Left ventricle myocardium inferior (tissue), 1 donor: ENCODE data around the gene RRP1. TPM values are rescaled to one million over a fixed set of nuclear protein-coding genes. Genes with fewer than 3 reads are reported as not detected.

Experiments used
- DNase-seq: peaks from one replicate; pipeline ENCODE4 v3.0.0-alpha.2; 2020
- H3K27ac ChIP-seq: fragments of 200-600 bp; replicated peaks from 2 replicates; pipeline ENCODE4 v1.8.0; 2021
- H3K27me3 ChIP-seq: fragments of 200-600 bp; 2 replicates; pipeline ENCODE4 v1.8.0; 2021; ENCODE audit warnings: low read depth
- H3K36me3 ChIP-seq: fragments of 200-600 bp; 2 replicates; pipeline ENCODE4 v1.8.0; 2021
- H3K4me1 ChIP-seq: fragments of 200-600 bp; 2 replicates; pipeline ENCODE4 v1.8.0; 2021
- H3K4me3 ChIP-seq: fragments of 200-600 bp; 2 replicates; pipeline ENCODE4 v1.8.0; 2021; ENCODE audit warnings: mild to moderate bottlenecking, moderate library complexity
- H3K9me3 ChIP-seq: fragments of 200-600 bp; replicated peaks from 2 replicates; pipeline ENCODE4 v1.8.0; 2021
- intact Hi-C: fragments of 100-400 bp; cut with micrococcal nuclease; formaldehyde crosslinking; loops from one replicate; pipeline ENCODE4 v1.11.0; 2022
- total RNA-seq: library from RNA; stranded (reverse); fragmentation: NEBNext Ultra II Directional; extraction: Animal tissue kit (Norgen Biotek cat#: 25700); gene quantifications from one replicate; pipeline ENCODE4 v1.2.1, GENCODE V29; 2021
- TF ChIP-seq, protein P1 (sequence below): fragments of 200-600 bp; IDR thresholded peaks from 2 replicates; pipeline ENCODE4 v1.8.0; 2021; ENCODE audit warnings: antibody characterized with exemption, mild to moderate bottlenecking, borderline replicate concordance
- donor health status: DM: no; HTN: yes; CAD: no; lungs with severe emphysema.

Gene RRP1
- total RNA-seq, 1 donor from 2014 or later = 8.5 TPM

DNA sequence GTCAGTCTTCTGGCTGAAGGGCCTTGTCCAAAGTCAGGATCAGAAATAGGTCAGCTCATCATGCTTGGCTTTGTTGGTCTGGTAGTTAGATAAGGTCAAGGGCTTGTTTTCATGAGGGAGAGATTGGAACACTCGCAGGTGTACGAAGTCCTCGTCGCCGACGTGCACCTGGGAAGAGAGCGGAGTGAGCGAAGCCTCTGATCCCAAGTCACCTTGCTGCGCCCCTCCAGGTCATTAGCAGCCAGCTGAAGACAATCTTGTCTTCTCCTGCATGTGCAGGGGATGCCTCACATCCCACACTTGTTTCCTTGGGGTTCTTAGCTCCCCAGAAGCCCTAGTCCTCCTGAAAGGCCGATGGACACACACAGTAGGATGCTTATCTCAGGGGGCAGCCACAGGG, 15.2 kb upstream of the RRP1 start:
- intact Hi-C loops = no loop called here
- no peak for DNase-seq
- Histone ChIP-seq H3K27me3 (no peaks in the 10 kb centered on the region), H3K27ac (no peak overlapping the region), H3K36me3 (peaks cover 23% of the 10 kb centered on the region), H3K4me3 (peak overlapping the region; percentile 21), H3K4me1 (peaks cover 37% of the 10 kb centered on the region), H3K9me3 (no peaks in the 10 kb centered on the region)
- TF ChIP-seq, protein P1, sequence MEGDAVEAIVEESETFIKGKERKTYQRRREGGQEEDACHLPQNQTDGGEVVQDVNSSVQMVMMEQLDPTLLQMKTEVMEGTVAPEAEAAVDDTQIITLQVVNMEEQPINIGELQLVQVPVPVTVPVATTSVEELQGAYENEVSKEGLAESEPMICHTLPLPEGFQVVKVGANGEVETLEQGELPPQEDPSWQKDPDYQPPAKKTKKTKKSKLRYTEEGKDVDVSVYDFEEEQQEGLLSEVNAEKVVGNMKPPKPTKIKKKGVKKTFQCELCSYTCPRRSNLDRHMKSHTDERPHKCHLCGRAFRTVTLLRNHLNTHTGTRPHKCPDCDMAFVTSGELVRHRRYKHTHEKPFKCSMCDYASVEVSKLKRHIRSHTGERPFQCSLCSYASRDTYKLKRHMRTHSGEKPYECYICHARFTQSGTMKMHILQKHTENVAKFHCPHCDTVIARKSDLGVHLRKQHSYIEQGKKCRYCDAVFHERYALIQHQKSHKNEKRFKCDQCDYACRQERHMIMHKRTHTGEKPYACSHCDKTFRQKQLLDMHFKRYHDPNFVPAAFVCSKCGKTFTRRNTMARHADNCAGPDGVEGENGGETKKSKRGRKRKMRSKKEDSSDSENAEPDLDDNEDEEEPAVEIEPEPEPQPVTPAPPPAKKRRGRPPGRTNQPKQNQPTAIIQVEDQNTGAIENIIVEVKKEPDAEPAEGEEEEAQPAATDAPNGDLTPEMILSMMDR = no peak

DNA sequence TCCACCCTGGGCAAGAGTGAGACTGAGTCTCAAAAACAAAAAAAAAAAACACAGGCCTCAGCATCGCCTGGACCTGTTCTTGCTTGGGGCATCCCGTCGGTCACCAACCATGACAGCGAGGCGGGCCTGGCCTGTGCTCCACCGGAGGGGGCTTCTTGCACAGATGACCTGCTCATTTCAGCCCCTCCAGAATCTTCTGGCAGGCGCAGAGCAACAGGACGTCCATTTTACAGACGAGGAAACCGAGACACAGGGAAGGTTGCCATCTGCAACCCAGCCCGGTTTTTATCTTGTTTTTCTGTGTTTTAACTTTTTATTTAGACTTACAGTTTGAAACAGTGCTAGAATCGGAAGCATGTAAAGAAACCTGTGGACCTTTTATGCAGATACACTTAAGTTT, 14.2 kb upstream of the RRP1 start:
- H3K4me1 ChIP-seq = peaks cover 37% of the 10 kb centered on the region
- intact Hi-C loops = no loop called here
- DNase-seq = no peak
- TF ChIP-seq, protein P1 = no peak
- peak overlapping the region; percentile 94 for H3K27ac ChIP-seq
- no peaks in the 10 kb centered on the region for H3K27me3 ChIP-seq
- peak overlapping the region; percentile 94 for H3K4me3 ChIP-seq
- H3K9me3 ChIP-seq = no peaks in the 10 kb centered on the region
- peaks cover 23% of the 10 kb centered on the region for H3K36me3 ChIP-seq

DNA sequence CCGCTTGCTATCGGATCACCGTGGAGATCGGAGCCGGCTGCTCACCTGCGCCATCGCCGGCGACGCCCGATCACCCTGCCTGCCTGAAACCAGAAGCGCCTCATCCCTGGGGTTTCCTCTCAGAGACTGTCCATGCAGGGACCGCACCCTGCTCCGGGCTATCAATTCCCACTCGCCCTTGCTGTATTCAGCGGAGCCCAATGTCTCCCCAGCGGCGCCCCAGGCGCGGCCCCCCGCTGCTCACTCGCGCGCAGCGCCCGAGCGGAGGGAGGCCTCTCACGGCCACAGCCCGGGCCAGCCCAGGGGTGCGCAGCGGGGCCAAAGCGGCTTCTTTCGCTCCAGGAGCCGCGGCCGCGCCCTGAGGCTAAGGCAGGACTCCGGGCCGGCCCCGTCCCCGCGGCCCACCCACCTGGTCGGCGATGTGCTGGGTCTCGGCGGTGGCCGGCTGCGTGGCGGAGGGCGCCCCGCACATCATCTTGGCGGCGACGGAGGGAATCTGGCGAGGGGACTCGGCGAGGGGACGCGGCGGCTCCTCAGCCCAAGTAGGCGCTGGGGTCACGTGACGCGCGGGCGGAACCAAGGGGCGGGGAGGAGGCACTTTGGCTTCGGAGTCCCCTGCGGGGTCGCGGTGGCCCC, 13.5 kb upstream of the RRP1 start, which contains the start of gene CSTB:
Gene CSTB, minus strand, starts transcription at position 514 of the 636 bp plus-strand sequence. Its CDS starts 39 bp downstream, at position 475.
- H3K4me3 ChIP-seq = peak within 1 kb of the TSS; percentile 94
- peak within 1 kb of the TSS; percentile 94 for H3K27ac ChIP-seq
- peaks cover 23% of the 10 kb centered on the region for H3K36me3 ChIP-seq
- no peaks in the 10 kb centered on the region for H3K9me3 ChIP-seq
- H3K27me3 ChIP-seq = no peaks in the 10 kb centered on the region
- TF ChIP-seq, protein P1 = no peak
- H3K4me1 ChIP-seq = peaks cover 37% of the 10 kb centered on the region
- intact Hi-C loops = no loop called here
- peak; percentile 88 for DNase-seq

DNA sequence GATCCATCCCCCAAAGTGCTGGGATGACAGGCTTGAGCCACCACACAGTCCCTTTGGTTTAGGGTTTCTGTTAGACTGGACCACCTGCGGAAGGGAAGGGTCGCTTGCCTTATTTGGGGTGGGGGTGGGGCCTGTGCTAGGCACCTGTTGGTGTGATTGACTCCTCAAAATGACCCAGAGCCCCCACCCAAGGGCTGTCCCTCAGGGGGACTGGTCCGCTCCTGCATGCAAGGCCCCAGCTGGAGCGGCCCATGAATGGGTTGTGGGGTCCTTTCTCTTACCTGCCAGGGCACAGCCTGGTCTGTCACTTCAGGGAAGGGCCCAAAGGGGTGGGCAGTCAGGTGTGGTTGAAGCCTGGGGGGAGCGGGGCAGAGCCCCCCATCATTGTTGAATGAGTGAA, 11.4 kb upstream of the RRP1 start:
- no peak for DNase-seq
- H3K27ac ChIP-seq = no peak overlapping the region
- no peaks in the 10 kb centered on the region for H3K27me3 ChIP-seq
- no peaks in the 10 kb centered on the region for H3K9me3 ChIP-seq
- TF ChIP-seq, protein P1 = no peak
- peaks cover 37% of the 10 kb centered on the region for H3K4me1 ChIP-seq
- H3K36me3 ChIP-seq = peaks cover 17% of the 10 kb centered on the region
- no peak overlapping the region for H3K4me3 ChIP-seq
- intact Hi-C loops = no loop called here

DNA sequence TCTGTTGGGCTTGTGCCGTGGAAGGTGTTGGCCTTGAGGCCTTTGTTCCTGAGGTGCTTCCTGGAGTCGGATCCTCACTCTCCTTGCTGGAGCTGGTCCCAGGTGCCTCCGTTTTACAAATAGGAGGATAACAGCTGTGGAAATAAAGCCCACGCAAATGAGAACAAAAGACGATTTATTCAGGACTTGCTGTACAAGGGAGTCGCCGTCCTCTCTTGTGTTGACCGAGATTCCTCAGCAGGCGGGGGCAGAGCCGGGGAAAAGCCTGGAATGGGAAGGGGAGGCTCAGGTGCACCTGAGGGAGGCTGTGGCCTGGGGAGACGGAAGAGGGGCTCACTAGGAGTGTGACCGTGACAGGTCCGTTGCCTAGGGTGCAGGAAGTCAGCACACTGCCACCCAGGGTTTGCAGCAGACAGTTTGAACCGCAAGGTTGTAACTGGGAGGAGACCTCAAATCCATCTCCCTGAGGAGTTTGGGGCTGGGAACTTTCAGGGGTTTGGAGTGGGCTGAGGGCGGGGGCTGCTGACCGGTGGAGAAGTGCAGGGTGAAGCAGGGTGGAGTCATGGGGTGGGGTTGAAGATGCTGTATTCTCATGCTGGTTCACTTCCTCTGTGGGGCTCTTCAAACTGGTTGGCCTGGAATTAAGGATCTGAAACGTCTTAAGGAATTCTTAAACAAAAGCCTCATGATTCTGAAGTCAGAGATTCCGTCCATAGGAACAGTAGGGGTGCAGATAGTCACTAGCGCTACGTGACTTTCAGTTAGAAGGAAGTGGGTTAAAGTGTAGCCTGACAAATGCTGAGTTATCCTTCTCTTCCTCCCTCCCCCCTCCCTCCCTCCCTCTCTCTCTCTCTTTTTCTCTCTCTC, 10.7 kb upstream of the RRP1 start:
- Histone ChIP-seq H3K4me3 (no peak overlapping the region), H3K36me3 (peaks cover 9% of the 10 kb centered on the region), H3K27ac (no peak overlapping the region), H3K9me3 (no peaks in the 10 kb centered on the region), H3K27me3 (no peaks in the 10 kb centered on the region), H3K4me1 (peaks cover 32% of the 10 kb centered on the region)
- intact Hi-C loops = no loop called here
- no peak for DNase-seq
- TF ChIP-seq, protein P1 = no peak
